DND-41 (cell line): Measurements from ENCODE around the gene ATF6.

Experiments used
- ATAC-seq: fragments of 200-7000 bp; cut with Tn5 transposase; 3 replicates; pipeline ENCODE4 v1.9.1; 2021; ENCODE audit warnings: low read depth; ENCODE audit not compliant: insufficient read depth
- DNase-seq: peaks from one replicate; pipeline ENCODE4 v3.0.0-alpha.2; 2020
- H2AFZ ChIP-seq: 2 replicates; pipeline ENCODE4 v1.6.0; 2012; ENCODE audit warnings: low read depth, low read length
- H3K27ac ChIP-seq: 2 replicates; pipeline ENCODE4 v1.5.1; 2012; ENCODE audit warnings: low read length, inconsistent platforms
- H3K27me3 ChIP-seq: fragments of 200-600 bp; sonication (generic); 2 replicates; pipeline ENCODE4 v1.6.0; 2012; ENCODE audit warnings: low read length, mild to moderate bottlenecking, inconsistent platforms; ENCODE audit not compliant: insufficient read depth, poor library complexity
- H3K36me3 ChIP-seq: 2 replicates; pipeline ENCODE4 v1.5.1; 2012; ENCODE audit warnings: low read length, inconsistent platforms; ENCODE audit not compliant: insufficient read depth
- H3K4me1 ChIP-seq: 2 replicates; pipeline ENCODE4 v1.5.1; 2012; ENCODE audit warnings: mild to moderate bottlenecking, low read length; ENCODE audit not compliant: insufficient read depth
- H3K4me2 ChIP-seq: 2 replicates; pipeline ENCODE4 v1.6.0; 2012; ENCODE audit warnings: mild to moderate bottlenecking, moderate library complexity, low read length, inconsistent platforms; ENCODE audit not compliant: insufficient read depth
- H3K4me3 ChIP-seq, 2 experiments: fragments of 200-600 bp in 1 of 2; shearing (Covaris generic) in 1 of 2; 2 replicates each; pipeline ENCODE4 v1.5.1; 2012 to 2016; ENCODE audit warnings: inconsistent platforms in 2 of 2, low read length in 2 of 2, mild to moderate bottlenecking in 2 of 2, low read depth in 1 of 2, moderate library complexity in 1 of 2
- H3K79me2 ChIP-seq: 2 replicates; pipeline ENCODE4 v1.6.0; 2012; ENCODE audit warnings: low read length, inconsistent platforms; ENCODE audit not compliant: insufficient read depth
- H3K9ac ChIP-seq: 2 replicates; pipeline ENCODE4 v1.6.0; 2012; ENCODE audit warnings: low read depth, mild to moderate bottlenecking, inconsistent platforms, low read length, moderate library complexity
- H3K9me3 ChIP-seq: 2 replicates; pipeline ENCODE4 v1.5.1; 2012; ENCODE audit warnings: low read length, moderate library complexity, mild to moderate bottlenecking, inconsistent platforms; ENCODE audit not compliant: insufficient read depth, severe bottlenecking
- H4K20me1 ChIP-seq: 2 replicates; pipeline ENCODE4 v1.6.0; 2012; ENCODE audit warnings: low read length; ENCODE audit not compliant: insufficient read depth
- EZH2 ChIP-seq: IDR thresholded peaks from 3 replicates; pipeline ENCODE4 v1.6.1; 2012; ENCODE audit warnings: borderline replicate concordance, low read depth, mild to moderate bottlenecking, moderate library complexity, low read length, inconsistent platforms; ENCODE audit not compliant: severe bottlenecking
- TF ChIP-seq, protein P1 (sequence below): IDR thresholded peaks from 2 replicates; pipeline ENCODE4 v1.5.1; 2012; ENCODE audit warnings: borderline replicate concordance, low read length, moderate library complexity, mild to moderate bottlenecking; ENCODE audit not compliant: poor library complexity, severe bottlenecking; ENCODE audit errors: extremely low read depth

Gene ATF6

DNA sequence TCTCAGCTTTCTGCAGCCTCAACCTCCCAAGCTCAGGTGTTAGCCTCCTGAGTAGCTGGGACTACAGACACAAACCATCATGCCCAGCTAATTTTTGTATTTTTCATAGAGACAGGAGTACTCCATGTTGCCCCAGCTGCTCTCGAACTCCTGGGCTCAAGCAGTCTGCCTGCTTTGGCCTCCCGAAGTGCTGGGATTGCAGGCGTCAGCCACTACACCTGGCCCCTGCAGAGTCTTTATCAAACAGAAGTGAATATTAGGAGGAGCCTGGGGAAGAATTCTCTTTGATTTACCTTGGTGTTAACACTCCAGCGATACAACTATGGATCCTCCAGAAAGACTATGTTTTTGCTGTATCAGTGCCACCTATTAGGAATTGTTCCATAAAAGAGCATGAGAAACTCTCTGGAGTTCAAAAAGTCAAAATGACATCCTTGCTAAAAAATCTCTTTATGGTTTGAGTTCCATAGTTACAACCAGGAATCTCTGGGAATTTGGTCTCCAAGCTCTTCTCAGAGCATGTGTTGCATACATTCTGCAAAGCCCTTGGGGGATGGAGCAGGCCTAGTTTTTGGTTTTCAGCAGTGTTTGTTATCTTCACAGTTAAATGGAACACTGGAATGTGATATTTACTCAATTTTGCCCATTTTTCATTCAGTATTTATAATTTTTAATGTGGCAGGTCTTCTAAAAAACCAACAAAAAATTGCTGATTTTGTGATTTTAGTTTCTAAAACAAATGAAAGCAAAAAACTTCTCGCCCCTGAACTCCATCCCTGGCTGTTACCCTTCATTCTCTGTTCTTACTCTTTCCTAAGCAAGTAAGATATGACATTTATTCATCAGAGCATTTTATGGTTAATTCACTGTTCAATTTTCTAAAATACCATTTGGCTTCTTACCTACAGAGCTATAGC is 180.2 kb downstream of the ATF6 start:
- Histone ChIP-seq H3K4me1 (no peaks in the 10 kb centered on the region), H3K9me3 (no peaks in the 10 kb centered on the region), H3K36me3 (peaks cover 17% of the 10 kb centered on the region; the same call in 1 of the 2 replicates), H3K4me3 (no peak overlapping the region), H3K9ac (no peak overlapping the region), H3K27me3 (no peaks in the 10 kb centered on the region), H4K20me1 (no peaks in the 10 kb centered on the region), H3K4me2 (no peak overlapping the region), H2AFZ (no peak overlapping the region), H3K27ac (no peak overlapping the region), H3K79me2 (no peaks in the 10 kb centered on the region)
- TF ChIP-seq EZH2: no peak
- TF ChIP-seq, protein P1, sequence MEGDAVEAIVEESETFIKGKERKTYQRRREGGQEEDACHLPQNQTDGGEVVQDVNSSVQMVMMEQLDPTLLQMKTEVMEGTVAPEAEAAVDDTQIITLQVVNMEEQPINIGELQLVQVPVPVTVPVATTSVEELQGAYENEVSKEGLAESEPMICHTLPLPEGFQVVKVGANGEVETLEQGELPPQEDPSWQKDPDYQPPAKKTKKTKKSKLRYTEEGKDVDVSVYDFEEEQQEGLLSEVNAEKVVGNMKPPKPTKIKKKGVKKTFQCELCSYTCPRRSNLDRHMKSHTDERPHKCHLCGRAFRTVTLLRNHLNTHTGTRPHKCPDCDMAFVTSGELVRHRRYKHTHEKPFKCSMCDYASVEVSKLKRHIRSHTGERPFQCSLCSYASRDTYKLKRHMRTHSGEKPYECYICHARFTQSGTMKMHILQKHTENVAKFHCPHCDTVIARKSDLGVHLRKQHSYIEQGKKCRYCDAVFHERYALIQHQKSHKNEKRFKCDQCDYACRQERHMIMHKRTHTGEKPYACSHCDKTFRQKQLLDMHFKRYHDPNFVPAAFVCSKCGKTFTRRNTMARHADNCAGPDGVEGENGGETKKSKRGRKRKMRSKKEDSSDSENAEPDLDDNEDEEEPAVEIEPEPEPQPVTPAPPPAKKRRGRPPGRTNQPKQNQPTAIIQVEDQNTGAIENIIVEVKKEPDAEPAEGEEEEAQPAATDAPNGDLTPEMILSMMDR: no peak
- DNase-seq (no peak), ATAC-seq (no peak)

DNA sequence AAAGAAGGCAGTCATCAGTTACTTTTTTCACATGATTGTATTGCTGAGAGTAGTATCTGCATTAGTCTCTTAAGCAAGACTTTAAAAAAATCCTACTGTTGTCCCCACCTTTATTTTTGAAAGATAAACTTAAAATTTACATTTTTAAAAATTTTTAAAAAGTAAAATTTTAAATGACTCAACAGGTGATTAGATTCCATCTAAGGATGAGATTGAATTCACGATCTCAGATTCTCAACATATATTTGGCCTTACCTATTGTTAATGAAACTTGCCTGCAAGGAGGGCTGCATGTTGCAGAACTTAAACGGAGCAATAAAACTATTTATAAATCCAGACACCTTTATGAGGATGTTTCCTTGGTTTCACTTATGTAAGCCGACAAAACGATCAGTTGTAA is 182.3 kb downstream of the ATF6 start:
- no peak overlapping the region for H3K27ac ChIP-seq
- no peaks in the 10 kb centered on the region for H3K27me3 ChIP-seq
- H3K4me1 ChIP-seq: no peaks in the 10 kb centered on the region
- no peak overlapping the region for H3K9ac ChIP-seq
- no peaks in the 10 kb centered on the region for H3K79me2 ChIP-seq
- H3K4me3 ChIP-seq: no peak overlapping the region
- no peaks in the 10 kb centered on the region for H4K20me1 ChIP-seq
- no peak for DNase-seq
- peaks cover 11% of the 10 kb centered on the region; the same call in 1 of the 2 replicates for H3K36me3 ChIP-seq
- no peak overlapping the region for H3K4me2 ChIP-seq
- ATAC-seq: no peak
- no peak overlapping the region for H2AFZ ChIP-seq
- TF ChIP-seq, protein P1: no peak
- no peak for TF ChIP-seq EZH2
- no peaks in the 10 kb centered on the region for H3K9me3 ChIP-seq

DNA sequence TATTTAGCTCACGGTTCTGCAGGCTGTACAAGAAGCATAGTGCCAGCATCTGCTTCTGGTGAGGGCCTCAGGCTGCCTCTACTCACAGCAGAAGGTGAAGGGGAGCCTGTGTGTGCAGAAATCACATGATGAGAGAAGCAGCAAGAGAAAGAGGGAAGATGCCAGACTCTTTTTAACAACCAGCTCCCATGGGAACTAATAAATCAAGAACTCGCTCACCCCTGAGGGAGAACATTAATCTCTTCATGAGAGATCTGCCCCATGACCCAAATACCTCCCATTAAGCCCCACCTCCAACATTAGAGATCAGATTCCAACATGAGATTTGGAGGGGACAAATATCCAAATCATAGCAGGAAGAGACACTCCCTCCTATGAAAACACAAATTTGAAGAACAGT is 183.4 kb downstream of the ATF6 start:
- H3K4me1 ChIP-seq: no peaks in the 10 kb centered on the region
- H4K20me1 ChIP-seq: no peaks in the 10 kb centered on the region
- H3K4me3 ChIP-seq: no peak overlapping the region
- no peaks in the 10 kb centered on the region for H3K27me3 ChIP-seq
- H3K36me3 ChIP-seq: peaks cover 6% of the 10 kb centered on the region; the same call in 1 of the 2 replicates
- no peak overlapping the region for H2AFZ ChIP-seq
- no peak for ATAC-seq
- no peak overlapping the region for H3K4me2 ChIP-seq
- no peak overlapping the region for H3K27ac ChIP-seq
- TF ChIP-seq EZH2: no peak
- TF ChIP-seq, protein P1: no peak
- H3K79me2 ChIP-seq: no peaks in the 10 kb centered on the region
- DNase-seq: no peak
- H3K9me3 ChIP-seq: no peaks in the 10 kb centered on the region
- no peak overlapping the region for H3K9ac ChIP-seq
